GM18909 (cell line): ENCODE data around the gene RRBP1.
A peak's percentile ranks its signal among the peaks of the same experiment; 100 is the strongest.

Experiments
- ATAC-seq: cut with Tn5 transposase; IDR thresholded peaks from one replicate; pipeline ENCODE4 v1.9.1; 2021; ENCODE audit warnings: mild to moderate bottlenecking; ENCODE audit not compliant: unreplicated experiment, poor library complexity

RRBP1 gene, protein sequence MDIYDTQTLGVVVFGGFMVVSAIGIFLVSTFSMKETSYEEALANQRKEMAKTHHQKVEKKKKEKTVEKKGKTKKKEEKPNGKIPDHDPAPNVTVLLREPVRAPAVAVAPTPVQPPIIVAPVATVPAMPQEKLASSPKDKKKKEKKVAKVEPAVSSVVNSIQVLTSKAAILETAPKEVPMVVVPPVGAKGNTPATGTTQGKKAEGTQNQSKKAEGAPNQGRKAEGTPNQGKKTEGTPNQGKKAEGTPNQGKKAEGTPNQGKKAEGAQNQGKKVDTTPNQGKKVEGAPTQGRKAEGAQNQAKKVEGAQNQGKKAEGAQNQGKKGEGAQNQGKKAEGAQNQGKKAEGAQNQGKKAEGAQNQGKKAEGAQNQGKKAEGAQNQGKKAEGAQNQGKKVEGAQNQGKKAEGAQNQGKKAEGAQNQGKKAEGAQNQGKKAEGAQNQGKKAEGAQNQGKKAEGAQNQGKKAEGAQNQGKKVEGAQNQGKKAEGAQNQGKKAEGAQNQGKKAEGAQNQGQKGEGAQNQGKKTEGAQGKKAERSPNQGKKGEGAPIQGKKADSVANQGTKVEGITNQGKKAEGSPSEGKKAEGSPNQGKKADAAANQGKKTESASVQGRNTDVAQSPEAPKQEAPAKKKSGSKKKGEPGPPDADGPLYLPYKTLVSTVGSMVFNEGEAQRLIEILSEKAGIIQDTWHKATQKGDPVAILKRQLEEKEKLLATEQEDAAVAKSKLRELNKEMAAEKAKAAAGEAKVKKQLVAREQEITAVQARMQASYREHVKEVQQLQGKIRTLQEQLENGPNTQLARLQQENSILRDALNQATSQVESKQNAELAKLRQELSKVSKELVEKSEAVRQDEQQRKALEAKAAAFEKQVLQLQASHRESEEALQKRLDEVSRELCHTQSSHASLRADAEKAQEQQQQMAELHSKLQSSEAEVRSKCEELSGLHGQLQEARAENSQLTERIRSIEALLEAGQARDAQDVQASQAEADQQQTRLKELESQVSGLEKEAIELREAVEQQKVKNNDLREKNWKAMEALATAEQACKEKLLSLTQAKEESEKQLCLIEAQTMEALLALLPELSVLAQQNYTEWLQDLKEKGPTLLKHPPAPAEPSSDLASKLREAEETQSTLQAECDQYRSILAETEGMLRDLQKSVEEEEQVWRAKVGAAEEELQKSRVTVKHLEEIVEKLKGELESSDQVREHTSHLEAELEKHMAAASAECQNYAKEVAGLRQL (N-terminal part only)

DNA sequence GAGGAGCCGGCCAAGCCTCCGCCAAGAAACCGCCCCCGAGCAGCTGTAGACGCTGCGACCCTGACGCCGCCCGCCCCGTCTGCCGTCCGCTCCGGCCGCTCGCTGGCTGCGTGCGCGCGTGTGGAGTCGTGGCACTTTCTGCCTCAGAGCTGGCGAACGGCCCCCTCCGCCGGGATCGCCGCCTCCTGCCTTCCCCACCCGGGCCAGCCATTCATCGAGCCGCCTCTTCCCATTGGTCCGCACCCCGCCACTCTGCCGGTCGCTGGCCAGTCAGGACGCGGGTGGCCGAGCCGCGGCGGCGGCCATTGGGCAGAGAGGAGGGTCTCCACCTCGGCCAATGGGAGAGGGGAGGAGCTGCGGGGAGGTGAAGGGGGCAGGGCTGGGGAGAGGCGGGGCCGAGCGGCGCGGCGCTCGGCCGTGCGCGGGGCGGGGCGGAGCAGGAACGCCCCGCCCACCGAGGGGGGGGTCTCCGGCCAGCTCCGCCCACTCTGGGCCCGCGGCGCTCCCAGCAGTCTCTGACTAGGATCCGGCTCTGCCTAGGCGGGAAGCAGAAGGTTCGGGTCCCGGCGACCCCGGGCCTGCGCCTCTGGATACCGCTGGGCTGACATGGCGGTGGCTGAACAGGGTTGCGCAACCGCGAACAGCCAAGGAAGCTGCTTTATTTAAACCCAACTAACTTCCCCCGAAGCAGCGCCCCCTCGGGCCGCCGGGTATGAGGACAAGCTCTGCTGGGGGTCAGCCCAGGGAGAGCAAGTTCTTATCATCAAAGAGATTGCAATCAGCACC lies at the start of gene RRBP1:
Gene RRBP1, minus strand, starts transcription at position 140 of the 786 bp plus-strand sequence. CDS start 21,735 bp downstream, outside the sequence.
- peak; percentile 89 for ATAC-seq

DNA sequence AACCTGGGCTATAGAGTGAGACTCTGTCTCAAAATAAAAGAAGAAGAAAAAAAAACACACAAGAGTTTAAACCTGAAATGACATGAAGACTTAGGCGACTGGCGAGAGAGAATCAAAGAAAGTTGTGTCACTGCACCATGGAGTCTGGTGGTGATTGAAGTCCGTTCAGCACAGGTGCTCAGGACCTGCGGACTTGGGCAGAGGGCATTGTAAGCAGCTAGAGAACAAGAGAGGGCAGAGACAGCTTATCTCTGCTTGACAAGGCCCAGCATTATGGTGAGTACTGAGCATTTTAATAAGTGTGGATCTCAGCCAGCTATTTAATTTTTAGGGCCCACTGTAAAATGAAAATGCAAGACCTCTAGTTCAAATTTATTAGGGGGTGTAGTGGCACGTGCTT lies 49.2 kb upstream of the RRBP1 start:
- no peak for ATAC-seq

DNA sequence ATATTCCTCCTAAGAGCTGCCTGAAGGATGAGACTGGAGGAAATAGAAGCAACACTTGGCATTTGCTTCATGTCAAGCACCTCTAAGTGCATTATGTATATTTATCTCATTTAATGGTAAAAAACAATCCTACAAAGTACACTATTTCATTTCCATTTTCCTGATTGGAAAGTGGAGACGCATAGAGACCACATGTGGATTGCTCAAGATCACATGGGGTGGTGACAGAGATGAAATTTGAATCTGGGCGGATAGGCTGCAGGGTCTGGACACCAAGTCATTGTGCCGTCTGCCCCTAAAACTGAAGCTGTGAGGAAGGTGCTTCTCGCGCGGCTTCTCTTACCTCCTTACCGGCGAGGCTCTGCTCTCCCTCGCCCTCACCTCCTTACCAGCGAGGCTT lies 48.0 kb upstream of the RRBP1 start:
- ATAC-seq, result no peak

DNA sequence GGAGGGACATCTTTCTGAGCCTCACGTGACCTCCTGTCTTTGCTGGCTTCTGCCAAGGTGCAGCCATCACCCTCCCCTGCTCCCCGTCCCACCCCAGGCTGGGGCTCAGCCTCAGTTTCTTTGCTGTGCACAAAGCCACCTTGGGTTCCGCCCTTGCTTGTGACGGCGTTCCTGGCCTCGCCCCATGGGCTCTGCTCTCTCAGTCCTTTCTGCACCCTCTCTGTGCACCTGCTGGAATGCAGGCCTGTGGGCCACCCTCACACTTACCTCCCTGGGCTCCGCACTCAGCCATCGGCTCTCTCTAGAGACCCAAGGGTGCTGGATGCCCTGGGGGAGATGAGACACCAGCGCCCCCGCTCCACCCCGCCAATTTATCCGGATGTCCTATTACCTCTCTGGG lies 46.0 kb upstream of the RRBP1 start:
- no peak for ATAC-seq

DNA sequence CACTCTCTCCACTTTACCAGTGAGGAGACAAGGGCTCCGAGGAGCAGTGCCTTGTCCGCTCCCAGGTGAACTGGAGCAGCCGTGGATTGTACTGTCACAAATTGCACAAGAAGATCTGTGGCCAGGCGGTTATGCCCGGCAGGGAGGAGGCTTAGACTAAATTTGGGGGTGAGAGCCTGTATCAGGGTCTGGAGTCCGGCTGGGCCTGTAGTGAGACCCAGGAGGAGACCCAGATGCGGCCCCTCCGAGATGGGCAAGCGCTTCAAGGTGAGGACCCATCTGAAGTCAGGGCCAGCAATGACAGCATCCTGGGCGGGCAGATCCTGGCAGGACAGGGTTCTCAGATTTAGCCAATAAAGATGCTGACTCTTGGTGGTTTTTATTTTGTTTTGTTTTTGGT lies 45.3 kb upstream of the RRBP1 start:
- no peak for ATAC-seq

DNA sequence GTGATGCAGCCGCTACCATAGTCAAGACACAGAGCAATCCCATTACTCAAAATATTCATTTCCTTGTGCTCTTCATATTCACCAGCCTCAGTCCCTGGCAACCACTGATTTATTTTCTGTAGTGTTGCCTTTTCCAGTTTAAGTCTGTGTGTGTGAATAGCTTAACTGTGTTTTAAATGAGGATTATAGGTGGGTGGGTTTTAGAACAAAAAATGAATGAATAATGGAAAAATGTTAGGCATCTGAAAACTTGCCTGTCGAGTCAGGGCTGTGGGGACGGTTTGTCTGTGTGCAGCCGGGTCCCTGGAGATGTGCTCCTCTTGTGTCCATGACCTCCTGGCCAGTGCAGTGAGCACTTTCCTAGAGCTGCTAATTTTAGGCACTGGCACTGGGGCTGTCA lies 44.9 kb upstream of the RRBP1 start:
- ATAC-seq, result no peak

DNA sequence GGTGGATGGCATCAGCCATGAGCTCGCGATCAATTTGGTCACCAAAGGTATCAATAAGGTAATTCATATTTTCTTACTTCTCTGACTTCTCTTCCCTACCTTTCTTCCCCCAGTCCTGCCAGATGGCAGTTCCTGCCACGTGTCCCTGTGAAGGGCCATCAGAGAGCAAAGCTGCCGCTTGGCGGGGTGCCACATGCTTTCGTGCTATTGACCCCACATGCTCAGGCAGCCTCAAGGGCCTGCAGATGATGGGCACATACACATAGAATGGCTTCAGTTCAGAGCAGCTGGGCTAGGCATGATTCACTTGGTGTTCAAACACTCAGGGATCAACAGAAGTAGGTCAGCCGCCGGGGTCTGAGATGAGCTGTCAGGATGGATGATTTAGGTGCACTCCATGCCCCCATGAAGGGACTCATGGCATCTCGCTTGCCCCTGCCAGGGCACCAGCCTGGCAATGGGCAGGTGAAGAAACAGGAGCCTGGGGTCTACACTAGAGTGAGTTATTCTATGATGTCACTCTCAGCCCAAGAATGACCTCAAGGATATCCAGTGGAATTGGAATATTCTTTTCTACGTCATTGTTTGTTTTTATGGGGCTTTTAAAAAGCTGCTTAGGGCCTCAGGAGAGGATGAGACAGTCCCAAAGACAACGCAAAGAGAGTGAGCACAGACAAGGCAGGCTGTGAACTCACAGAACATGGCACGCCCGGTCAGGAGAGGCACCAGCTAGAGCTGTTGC lies 43.2 kb upstream of the RRBP1 start:
- ATAC-seq, result no peak

DNA sequence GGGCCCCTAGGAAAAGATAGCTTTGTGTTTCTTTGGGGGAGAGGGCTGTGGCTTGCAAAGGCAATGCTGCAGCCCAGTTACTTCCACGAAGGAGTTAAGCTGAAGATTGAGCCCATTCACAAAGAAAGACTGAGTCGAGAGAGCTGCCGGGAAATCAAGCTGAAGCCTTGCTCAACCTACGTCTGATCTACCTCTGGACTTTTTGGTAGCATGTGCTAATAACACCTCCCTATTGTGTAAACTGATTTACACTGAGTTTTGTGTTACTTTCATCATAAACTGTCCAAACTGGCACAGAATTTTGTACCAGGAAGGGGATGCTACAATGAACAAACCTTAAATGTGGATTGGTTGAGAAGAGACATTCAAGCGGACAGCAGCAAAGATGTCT lies 41.3 kb upstream of the RRBP1 start:
- ATAC-seq, result no peak

DNA sequence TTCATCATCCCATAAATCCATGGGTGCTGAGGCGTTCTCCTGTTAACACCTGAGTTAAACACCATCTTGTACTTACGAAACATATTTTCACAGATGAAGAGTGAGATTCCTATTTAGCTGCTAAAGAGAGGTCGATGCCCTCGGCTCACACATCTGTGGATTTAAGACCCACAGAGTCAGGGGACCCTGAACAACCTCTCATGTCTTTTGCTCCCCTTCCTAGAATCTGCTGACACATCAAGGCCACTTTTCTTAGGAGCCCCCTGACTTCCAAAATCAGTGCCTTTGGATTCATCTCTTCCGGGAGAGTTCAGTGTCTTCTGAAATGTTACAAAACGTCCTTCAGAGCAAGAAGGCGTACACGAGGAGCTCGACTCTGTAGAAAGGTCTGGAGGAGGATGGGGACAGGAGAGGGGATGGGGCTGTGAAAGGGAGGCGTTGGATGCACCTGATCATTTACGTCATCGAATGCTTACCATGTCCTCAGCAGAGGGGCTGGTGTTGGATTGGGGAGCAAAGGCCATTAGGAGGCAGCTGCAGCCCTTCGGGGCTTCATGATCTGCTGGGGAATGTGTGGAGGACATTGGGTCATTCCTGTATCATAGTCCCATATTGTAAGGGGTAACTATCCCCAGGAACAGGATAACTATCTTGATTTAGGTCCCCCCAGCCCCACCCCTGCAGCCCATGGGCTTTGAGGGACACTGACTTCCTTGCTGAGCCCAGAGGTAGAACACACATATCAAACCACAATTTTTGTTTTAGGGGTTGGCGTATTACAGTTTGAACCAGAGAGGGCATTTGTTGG lies 40.7 kb upstream of the RRBP1 start:
- ATAC-seq, result no peak

DNA sequence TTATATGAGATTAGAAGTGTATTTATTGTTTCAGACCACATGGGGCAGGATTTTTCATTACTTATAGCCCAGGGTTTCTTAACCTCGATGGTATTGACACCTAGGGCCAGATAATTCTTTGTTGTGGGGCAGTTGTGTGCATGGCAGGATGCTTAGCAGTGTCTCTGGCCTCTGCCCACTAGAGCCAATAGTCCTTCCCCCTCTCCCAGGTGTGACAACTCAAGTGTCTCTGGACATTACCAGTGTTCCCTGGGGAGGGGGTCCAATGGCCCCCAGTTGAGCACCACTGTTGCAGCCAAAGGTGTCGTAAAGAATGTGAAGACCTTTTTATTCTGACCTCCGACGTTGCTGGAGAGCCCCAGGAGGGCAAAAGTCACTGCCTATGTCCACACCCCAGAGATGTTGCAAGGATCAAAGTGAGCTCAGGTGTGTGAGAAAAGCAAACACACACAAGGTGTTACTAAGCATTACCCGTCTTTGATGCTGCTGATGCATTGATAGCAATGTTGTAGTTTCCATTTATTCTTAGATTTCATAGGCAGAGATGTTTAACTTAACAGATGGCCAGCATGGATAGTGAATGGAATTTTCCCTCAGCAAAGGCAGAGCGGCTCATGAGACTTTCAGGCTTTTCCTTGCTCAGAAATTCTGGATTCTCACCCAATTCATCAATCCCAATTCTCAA lies 39.9 kb upstream of the RRBP1 start:
- no peak for ATAC-seq

DNA sequence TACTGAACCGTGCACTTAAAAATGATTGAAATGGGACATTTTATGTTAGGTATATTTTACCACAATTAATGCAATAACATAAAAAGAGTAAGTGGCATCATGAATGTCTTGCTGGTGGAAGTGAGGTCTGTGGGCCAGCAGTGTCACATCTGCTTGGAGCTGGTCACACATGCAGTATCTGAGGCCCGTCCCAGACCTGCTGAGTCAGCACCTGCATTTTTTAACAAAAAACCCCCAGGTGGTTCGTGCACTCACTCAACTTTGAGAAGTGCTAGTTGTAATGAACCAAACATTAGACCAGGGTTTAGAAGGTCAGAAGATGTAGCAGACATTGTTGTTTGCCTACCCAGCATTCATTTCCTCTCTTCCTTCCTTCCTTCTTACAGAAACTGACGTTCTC lies 38.7 kb upstream of the RRBP1 start:
- ATAC-seq, result no peak

DNA sequence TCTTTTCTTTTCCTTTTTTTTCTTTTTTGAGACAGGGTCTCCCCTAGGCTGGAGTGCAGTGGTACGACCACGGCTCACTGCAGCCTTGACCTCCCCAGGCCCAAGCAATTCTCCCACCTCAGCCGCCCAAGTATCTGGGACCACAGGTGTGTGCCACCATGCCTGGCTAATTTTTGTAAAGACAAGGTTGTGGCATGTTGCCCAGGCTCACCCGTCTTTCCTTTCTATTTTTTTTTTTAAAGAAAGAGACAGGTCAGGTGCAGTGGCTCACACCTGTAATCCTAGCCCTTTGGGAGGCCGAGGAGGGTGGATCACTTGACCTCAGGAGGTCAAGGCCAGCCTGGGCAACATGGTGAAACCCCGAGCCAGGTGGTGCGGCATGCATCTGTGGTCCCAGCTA lies 34.3 kb upstream of the RRBP1 start:
- no peak for ATAC-seq

DNA sequence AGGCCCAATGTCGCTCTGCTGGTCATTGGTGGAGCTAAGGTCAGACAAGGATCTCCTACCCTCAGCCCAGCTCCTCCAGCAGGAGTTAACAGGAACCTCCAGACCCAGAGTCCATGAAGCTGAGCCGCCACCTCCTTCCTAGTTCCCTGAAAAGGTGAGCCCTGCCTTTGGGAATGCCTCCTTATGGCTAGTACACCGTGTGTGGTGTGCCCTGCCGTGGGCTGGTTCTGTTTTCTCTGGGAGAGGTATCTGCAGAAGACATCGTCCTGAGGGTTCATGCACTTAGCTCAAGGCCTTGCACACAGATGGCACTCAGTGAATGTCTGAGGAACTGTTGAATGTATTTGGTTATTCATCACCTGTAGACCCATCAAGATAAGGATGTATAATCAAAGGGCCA lies 33.0 kb upstream of the RRBP1 start:
- no peak for ATAC-seq

DNA sequence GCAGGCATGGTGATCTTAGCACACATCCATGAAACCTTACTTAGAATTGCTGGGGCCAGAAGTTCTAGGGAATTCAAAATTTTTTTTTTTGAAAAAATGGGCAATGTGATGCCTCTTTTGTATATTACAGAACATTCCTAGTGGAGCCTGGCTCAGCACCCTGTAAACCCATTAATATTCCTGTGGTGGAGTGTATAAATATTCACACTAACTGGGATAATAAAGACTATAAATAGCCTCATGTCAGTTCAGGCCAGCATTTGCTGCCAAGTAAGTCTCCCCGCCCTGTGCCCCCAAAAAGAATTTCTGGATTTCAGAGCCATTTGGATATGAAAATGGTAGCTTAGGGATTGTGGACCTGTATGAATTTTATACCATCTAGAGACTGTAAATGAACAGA lies 32.6 kb upstream of the RRBP1 start:
- no peak for ATAC-seq

DNA sequence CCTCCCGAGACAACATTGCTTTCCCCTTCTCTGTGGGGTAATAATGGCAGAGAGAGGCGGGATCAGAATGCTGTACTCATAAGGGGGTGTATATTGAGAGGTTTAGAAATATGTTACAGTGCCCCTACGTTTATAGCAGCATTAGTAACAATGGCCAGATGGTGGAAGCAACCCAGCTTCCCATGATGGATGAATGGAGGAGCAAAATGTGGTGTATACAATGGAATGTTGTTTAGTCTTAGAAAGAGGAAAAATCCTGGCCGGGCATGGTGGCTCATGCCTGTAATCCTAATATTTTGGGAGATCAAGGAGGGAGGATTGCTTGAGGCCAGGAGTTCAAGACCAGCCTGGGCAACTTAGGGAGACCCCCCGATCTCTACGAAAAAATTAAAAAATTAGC lies 30.7 kb upstream of the RRBP1 start:
- no peak for ATAC-seq

DNA sequence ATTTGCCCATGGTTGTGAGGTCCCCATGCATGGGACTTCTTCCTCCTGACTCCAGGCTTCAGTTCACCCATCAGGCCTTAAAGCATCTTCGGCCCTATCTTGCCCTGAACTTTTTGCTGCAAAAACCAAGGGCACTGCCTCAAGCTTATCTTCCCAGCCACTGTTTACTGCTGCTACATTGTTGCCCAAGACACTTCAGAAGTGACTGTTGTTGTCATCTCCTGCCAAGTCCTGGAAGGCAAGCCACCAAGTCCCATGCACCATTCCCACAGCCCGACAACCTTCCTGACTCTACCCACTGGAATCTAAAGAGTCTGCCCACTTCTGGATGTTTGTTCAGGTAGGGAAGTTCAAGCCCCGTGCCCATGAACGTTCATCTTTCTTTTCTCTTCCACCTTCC lies 30.2 kb upstream of the RRBP1 start:
- no peak for ATAC-seq

DNA sequence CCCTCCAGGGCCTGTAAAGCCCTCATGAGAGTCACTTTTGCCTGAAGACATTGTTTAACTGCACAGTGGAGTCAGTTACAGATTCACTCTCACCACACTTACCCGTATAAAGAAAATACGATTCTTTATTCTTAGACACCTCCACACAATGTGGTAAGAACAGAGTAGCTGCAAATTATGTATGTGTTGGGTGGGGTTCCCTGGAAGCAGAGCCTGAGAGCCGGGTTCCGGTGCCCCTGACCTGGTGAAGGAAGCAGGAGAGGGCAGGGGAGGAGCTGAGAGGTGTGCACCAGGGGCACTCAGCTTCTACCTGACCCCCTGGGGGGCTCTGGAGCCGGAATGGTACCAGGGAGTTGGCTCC lies 29.2 kb upstream of the RRBP1 start:
- no peak for ATAC-seq
